Chondrocyte (in vitro differentiated cells): ENCODE results near the gene GATA3. TPM values are rescaled to one million over a fixed set of nuclear protein-coding genes. Genes with fewer than 3 reads are reported as not detected.
A peak's percentile ranks its signal among the peaks of the same experiment; 100 is the strongest.

Experiments used
- DNase-seq: peaks from one replicate; pipeline ENCODE4 v3.0.0; 2021; ENCODE audit warnings: mixed read lengths, low spot score
- H3K27ac Mint-ChIP-seq: one replicate; pipeline ENCODE4 v1.8.0; 2021; ENCODE audit warnings: mild to moderate bottlenecking, moderate library complexity, mixed read lengths; ENCODE audit not compliant: unreplicated experiment
- H3K27me3 Mint-ChIP-seq: 2 replicates; pipeline ENCODE4 v1.8.0; 2021; ENCODE audit warnings: low read depth, mixed read lengths
- H3K36me3 Mint-ChIP-seq: 2 replicates; pipeline ENCODE4 v1.8.0; 2021; ENCODE audit warnings: low read depth, mixed read lengths
- H3K4me1 Mint-ChIP-seq: 2 replicates; pipeline ENCODE4 v1.8.0; 2021; ENCODE audit warnings: low read depth, mild to moderate bottlenecking, mixed read lengths
- H3K4me3 Mint-ChIP-seq: one replicate; pipeline ENCODE4 v1.8.0; 2021; ENCODE audit warnings: mild to moderate bottlenecking, moderate library complexity, mixed read lengths; ENCODE audit not compliant: unreplicated experiment
- H3K9me3 Mint-ChIP-seq: 2 replicates; pipeline ENCODE4 v1.8.0; 2021; ENCODE audit warnings: low read depth, mixed read lengths
- CTCF ChIP-seq: fragments of 200-600 bp; sonication (generic); IDR thresholded peaks from 2 replicates; pipeline ENCODE4 v1.5.0; 2021; ENCODE audit warnings: antibody characterized with exemption, mild to moderate bottlenecking, moderate library complexity
- total RNA-seq: library from RNA; stranded (reverse); gene quantifications from 3 replicates; pipeline ENCODE4 v1.2.1, GENCODE V29; 2021

Gene GATA3
- total RNA-seq, 1 donor from 2014 or later = not detected

GRCh38 chr10:8075282-8076260 lies 21.1 kb downstream of the GATA3 start:
- Mint-ChIP-seq H3K27ac (no peak overlapping the region), H3K4me3 (no peak overlapping the region), H3K36me3 (no peaks in the 10 kb centered on the region), H3K4me1 (peaks cover 4% of the 10 kb centered on the region), H3K27me3 (peaks cover 37% of the 10 kb centered on the region), H3K9me3 (no peaks in the 10 kb centered on the region)
- DNase-seq = no peak
- TF ChIP-seq CTCF = peak; percentile 30

GRCh38 chr10:8076933-8077332 lies 22.4 kb downstream of the GATA3 start:
- H3K9me3 Mint-ChIP-seq = no peaks in the 10 kb centered on the region
- H3K36me3 Mint-ChIP-seq = no peaks in the 10 kb centered on the region
- peaks cover 4% of the 10 kb centered on the region for H3K4me1 Mint-ChIP-seq
- TF ChIP-seq CTCF = no peak
- H3K27me3 Mint-ChIP-seq = peaks cover 29% of the 10 kb centered on the region
- no peak overlapping the region for H3K4me3 Mint-ChIP-seq
- no peak overlapping the region for H3K27ac Mint-ChIP-seq
- no peak for DNase-seq

GRCh38 chr10:8078027-8078426 lies 23.5 kb downstream of the GATA3 start:
- no peak for TF ChIP-seq CTCF
- H3K36me3 Mint-ChIP-seq = no peaks in the 10 kb centered on the region
- H3K27ac Mint-ChIP-seq = no peak overlapping the region
- no peaks in the 10 kb centered on the region for H3K9me3 Mint-ChIP-seq
- H3K4me1 Mint-ChIP-seq = peaks cover 4% of the 10 kb centered on the region
- DNase-seq = no peak
- H3K4me3 Mint-ChIP-seq = no peak overlapping the region
- H3K27me3 Mint-ChIP-seq = peaks cover 22% of the 10 kb centered on the region

- Mint-ChIP-seq H3K4me3 (no peak overlapping the region), H3K36me3 (no peaks in the 10 kb centered on the region), H3K27ac (no peak overlapping the region), H3K27me3 (peaks cover 18% of the 10 kb centered on the region), H3K9me3 (no peaks in the 10 kb centered on the region), H3K4me1 (peaks cover 4% of the 10 kb centered on the region)
- no peak for TF ChIP-seq CTCF
- DNase-seq = no peak
Observed at GRCh38 chr10:8079126-8079525, 24.6 kb downstream of the GATA3 start.

GRCh38 chr10:8084799-8085198 lies 30.3 kb downstream of the GATA3 start:
- TF ChIP-seq CTCF = no peak
- no peak overlapping the region for H3K27ac Mint-ChIP-seq
- H3K9me3 Mint-ChIP-seq = no peaks in the 10 kb centered on the region
- DNase-seq = no peak
- no peaks in the 10 kb centered on the region for H3K4me1 Mint-ChIP-seq
- H3K36me3 Mint-ChIP-seq = no peaks in the 10 kb centered on the region
- no peak overlapping the region for H3K4me3 Mint-ChIP-seq
- peaks cover 19% of the 10 kb centered on the region for H3K27me3 Mint-ChIP-seq
